HepG2 (cell line): Measurements from ENCODE around the gene NRL. TPM values are rescaled to one million over a fixed set of nuclear protein-coding genes. Genes with fewer than 3 reads are reported as not detected.

Experiments used
- AFF4 ChIP-seq: sonication (generic); formaldehyde crosslinking; IDR thresholded peaks from 2 replicates; pipeline ENCODE4 v1.4.0; 2020; ENCODE audit warnings: missing genetic modification reagents
- AHR ChIP-seq: IDR thresholded peaks from 2 replicates; pipeline ENCODE4 v1.6.1; 2018; ENCODE audit warnings: missing genetic modification reagents, missing compliant biosample characterization
- CBFB ChIP-seq: sonication (generic); formaldehyde crosslinking; IDR thresholded peaks from 2 replicates; pipeline ENCODE4 v1.4.0; 2020; ENCODE audit warnings: missing genetic modification reagents
- EZH2 ChIP-seq: conservative IDR thresholded peaks from 2 replicates; pipeline ENCODE4 v1.6.1; 2012; ENCODE audit warnings: mild to moderate bottlenecking, low read depth, low read length, moderate library complexity
- GPN1 ChIP-seq: sonication (generic); formaldehyde crosslinking; IDR thresholded peaks from 2 replicates; pipeline ENCODE4 v1.5.1; 2020; ENCODE audit warnings: missing genetic modification reagents, borderline replicate concordance
- MLLT10 ChIP-seq: sonication (generic); formaldehyde crosslinking; IDR thresholded peaks from 2 replicates; pipeline ENCODE4 v1.4.0; 2020; ENCODE audit warnings: missing genetic modification reagents
- MYPOP ChIP-seq: sonication (generic); formaldehyde crosslinking; IDR thresholded peaks from 2 replicates; pipeline ENCODE4 v1.8.1; 2023; ENCODE audit warnings: mild to moderate bottlenecking, moderate library complexity, missing genetic modification reagents
- NR2F2 ChIP-seq: IDR thresholded peaks from 2 replicates; pipeline ENCODE4 v1.6.1; 2012; ENCODE audit warnings: low read depth, inconsistent platforms, borderline replicate concordance
- PAF1 ChIP-seq: IDR thresholded peaks from 2 replicates; pipeline ENCODE4 v1.6.1; 2016; ENCODE audit warnings: missing genetic modification reagents, missing compliant biosample characterization
- ZFP36L2 ChIP-seq: sonication (generic); formaldehyde crosslinking; IDR thresholded peaks from 2 replicates; pipeline ENCODE4 v1.4.0; 2020; ENCODE audit warnings: missing genetic modification reagents
- ZNF251 ChIP-seq: sonication (generic); formaldehyde crosslinking; IDR thresholded peaks from 2 replicates; pipeline ENCODE4 v1.9.0; 2021; ENCODE audit warnings: mild to moderate bottlenecking, missing genetic modification reagents
- ZNF256 ChIP-seq: sonication (generic); formaldehyde crosslinking; conservative IDR thresholded peaks from 2 replicates; pipeline ENCODE4 v1.4.0; 2020; ENCODE audit warnings: missing genetic modification reagents
- ZNF274 ChIP-seq: sonication (generic); formaldehyde crosslinking; IDR thresholded peaks from 2 replicates; pipeline ENCODE4 v1.5.1; 2020; ENCODE audit warnings: mild to moderate bottlenecking, missing genetic modification reagents
- ZNF30 ChIP-seq: sonication (generic); formaldehyde crosslinking; IDR thresholded peaks from 2 replicates; pipeline ENCODE4 v1.5.0; 2020; ENCODE audit warnings: mild to moderate bottlenecking, missing genetic modification reagents
- ZNF773 ChIP-seq: sonication (generic); formaldehyde crosslinking; IDR thresholded peaks from 2 replicates; pipeline ENCODE4 v1.4.0; 2020; ENCODE audit warnings: missing genetic modification reagents, borderline replicate concordance
- polyA plus RNA-seq, 8 experiments: library from polyadenylated mRNA; depleted of rRNA in 3 of 8; stranded (reverse) in 7 of 8; unstranded in 1 of 8; fragments of >200 nt; fragmentation: Illumina TruSeq in 4 of 8; extraction: Trizol in 4 of 8; gene quantifications; 2 replicates each; pipeline versions ENCODE4 v1.2.1 to v1.2.3, GENCODE V29; 2011 to 2016; ENCODE audit warnings: low read depth in 4 of 8, missing spikeins in 1 of 8, mixed read lengths in 1 of 8; ENCODE audit not compliant: insufficient read depth in 1 of 8
- total RNA-seq, 5 experiments: library from RNA; depleted of rRNA; stranded (reverse); fragments of >200 nt; fragmentation: Illumina TruSeq; extraction: Trizol; gene quantifications; 2 replicates each; pipeline ENCODE4 v1.2.3, GENCODE V29; 2016; ENCODE audit warnings: low read depth in 1 of 5
- TF ChIP-seq, protein P1 (sequence below): sonication (generic); formaldehyde crosslinking; IDR thresholded peaks from 2 replicates; pipeline ENCODE4 v1.5.1; 2020; ENCODE audit warnings: missing genetic modification reagents, mild to moderate bottlenecking, borderline replicate concordance
- TF ChIP-seq, protein P2 (sequence below): sonication (generic); formaldehyde crosslinking; IDR thresholded peaks from 2 replicates; pipeline ENCODE4 v1.4.0; 2020; ENCODE audit warnings: mild to moderate bottlenecking, missing genetic modification reagents

Gene NRL
- total and polyA plus RNA-seq, 2 of the 13 experiments (the other 11 are each of a cell fraction or from before 2014, with no cell fraction given): 2.5 to 4.7 TPM

- TF ChIP-seq MYPOP (CRISPR knock-in tag) (no peak), CBFB (CRISPR knock-in tag) (no peak), ZNF274 (CRISPR knock-in tag) (no peak), EZH2 (no peak), ZNF256 (CRISPR knock-in tag) (peak; percentile 80), ZFP36L2 (no peak), ZNF251 (no peak), ZNF773 (CRISPR knock-in tag) (peak; percentile 73; the same call in 1 of the 2 replicates), GPN1 (CRISPR knock-in tag) (0 out of 2 replicates have a peak, but pooled peaks have one; percentile 69), NR2F2 (no peak), AHR (CRISPR knock-in tag) (no peak), PAF1 (CRISPR knock-in tag) (no peak), MLLT10 (CRISPR knock-in tag) (0 out of 2 replicates have a peak, but pooled peaks have one; percentile 34), ZNF30 (CRISPR knock-in tag) (peak; percentile 86; the same call in 1 of the 2 replicates), AFF4 (CRISPR knock-in tag) (no peak)
- TF ChIP-seq, protein P1, sequence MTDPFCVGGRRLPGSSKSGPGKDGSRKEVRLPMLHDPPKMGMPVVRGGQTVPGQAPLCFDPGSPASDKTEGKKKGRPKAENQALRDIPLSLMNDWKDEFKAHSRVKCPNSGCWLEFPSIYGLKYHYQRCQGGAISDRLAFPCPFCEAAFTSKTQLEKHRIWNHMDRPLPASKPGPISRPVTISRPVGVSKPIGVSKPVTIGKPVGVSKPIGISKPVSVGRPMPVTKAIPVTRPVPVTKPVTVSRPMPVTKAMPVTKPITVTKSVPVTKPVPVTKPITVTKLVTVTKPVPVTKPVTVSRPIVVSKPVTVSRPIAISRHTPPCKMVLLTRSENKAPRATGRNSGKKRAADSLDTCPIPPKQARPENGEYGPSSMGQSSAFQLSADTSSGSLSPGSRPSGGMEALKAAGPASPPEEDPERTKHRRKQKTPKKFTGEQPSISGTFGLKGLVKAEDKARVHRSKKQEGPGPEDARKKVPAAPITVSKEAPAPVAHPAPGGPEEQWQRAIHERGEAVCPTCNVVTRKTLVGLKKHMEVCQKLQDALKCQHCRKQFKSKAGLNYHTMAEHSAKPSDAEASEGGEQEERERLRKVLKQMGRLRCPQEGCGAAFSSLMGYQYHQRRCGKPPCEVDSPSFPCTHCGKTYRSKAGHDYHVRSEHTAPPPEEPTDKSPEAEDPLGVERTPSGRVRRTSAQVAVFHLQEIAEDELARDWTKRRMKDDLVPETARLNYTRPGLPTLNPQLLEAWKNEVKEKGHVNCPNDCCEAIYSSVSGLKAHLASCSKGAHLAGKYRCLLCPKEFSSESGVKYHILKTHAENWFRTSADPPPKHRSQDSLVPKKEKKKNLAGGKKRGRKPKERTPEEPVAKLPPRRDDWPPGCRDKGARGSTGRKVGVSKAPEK (CRISPR knock-in tag): no peak
- TF ChIP-seq, protein P2, sequence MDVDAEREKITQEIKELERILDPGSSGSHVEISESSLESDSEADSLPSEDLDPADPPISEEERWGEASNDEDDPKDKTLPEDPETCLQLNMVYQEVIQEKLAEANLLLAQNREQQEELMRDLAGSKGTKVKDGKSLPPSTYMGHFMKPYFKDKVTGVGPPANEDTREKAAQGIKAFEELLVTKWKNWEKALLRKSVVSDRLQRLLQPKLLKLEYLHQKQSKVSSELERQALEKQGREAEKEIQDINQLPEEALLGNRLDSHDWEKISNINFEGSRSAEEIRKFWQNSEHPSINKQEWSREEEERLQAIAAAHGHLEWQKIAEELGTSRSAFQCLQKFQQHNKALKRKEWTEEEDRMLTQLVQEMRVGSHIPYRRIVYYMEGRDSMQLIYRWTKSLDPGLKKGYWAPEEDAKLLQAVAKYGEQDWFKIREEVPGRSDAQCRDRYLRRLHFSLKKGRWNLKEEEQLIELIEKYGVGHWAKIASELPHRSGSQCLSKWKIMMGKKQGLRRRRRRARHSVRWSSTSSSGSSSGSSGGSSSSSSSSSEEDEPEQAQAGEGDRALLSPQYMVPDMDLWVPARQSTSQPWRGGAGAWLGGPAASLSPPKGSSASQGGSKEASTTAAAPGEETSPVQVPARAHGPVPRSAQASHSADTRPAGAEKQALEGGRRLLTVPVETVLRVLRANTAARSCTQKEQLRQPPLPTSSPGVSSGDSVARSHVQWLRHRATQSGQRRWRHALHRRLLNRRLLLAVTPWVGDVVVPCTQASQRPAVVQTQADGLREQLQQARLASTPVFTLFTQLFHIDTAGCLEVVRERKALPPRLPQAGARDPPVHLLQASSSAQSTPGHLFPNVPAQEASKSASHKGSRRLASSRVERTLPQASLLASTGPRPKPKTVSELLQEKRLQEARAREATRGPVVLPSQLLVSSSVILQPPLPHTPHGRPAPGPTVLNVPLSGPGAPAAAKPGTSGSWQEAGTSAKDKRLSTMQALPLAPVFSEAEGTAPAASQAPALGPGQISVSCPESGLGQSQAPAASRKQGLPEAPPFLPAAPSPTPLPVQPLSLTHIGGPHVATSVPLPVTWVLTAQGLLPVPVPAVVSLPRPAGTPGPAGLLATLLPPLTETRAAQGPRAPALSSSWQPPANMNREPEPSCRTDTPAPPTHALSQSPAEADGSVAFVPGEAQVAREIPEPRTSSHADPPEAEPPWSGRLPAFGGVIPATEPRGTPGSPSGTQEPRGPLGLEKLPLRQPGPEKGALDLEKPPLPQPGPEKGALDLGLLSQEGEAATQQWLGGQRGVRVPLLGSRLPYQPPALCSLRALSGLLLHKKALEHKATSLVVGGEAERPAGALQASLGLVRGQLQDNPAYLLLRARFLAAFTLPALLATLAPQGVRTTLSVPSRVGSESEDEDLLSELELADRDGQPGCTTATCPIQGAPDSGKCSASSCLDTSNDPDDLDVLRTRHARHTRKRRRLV (CRISPR knock-in tag): no peak; the same call in 1 of the 2 replicates
Observed at GRCh38 chr14:24113379-24113800, 1.4 kb downstream of the NRL start (continued).
